ENCODE data around the gene C1QTNF6. TPM values are rescaled to one million over a fixed set of nuclear protein-coding genes. Genes with fewer than 3 reads are reported as not detected.

The C1QTNF6 gene
- total and polyA plus RNA-seq, 10 of the 15 experiments (the other 5 are each of a cell fraction or from before 2014, with no cell fraction given), result 0.16 to 4.1 (median 1.3) TPM

- in situ Hi-C loops (cut with MboI), result no loop called here
- no peak overlapping the region for H3K4me2 ChIP-seq (ENCODE audit: control insufficient read depth, insufficient read depth)
- ChIA-PET CTCF (interaction anchor here (0.7 to 5.7 kb wide), 25 partner anchors 13 to 415 kb away, joined by 3 to 111 read pairs (median 6); partner anchors contain the start of genes CSF2RB and IL2RB), SMC1A (ENCODE audit: uncharacterized antibody, unreplicated experiment) (interaction anchor here (0.7 to 6.9 kb wide), 22 partner anchors 9 to 154 kb away, joined by 3 to 84 read pairs (median 5); partner anchors contain the start of genes C1QTNF6, IL2RB and RAC2), POLR2A (interaction anchor here (0.9 to 1.2 kb wide), 3 partner anchors 33 to 48 kb away, joined by 3 to 6 read pairs (median 5); partner anchors contain the start of genes IL2RB and RAC2), RAD21 (ENCODE audit: unreplicated experiment) (interaction anchor here (1.0 to 7.1 kb wide), 18 partner anchors 21 to 210 kb away, joined by 3 to 104 read pairs (median 7); partner anchors contain the start of genes IL2RB, MPST, RAC2 and TST)
- no peaks in the 10 kb centered on the region for H3K36me3 ChIP-seq (ENCODE audit: control insufficient read depth in 2 of 2, insufficient read depth in 2 of 2, low read length in 1 of 2)
- no peaks in the 10 kb centered on the region; the same call in 2 of the 3 replicates for H3K9me3 ChIP-seq (replicated peaks; ENCODE audit: control insufficient read depth, insufficient read depth, low read length)
- BruUV-seq (replicated peaks), result no TSS peak
- no peak overlapping the region for H3K4me3 ChIP-seq
- DNase-seq (ENCODE audit: low read depth, low spot score), result no peak
- no peaks in the 10 kb centered on the region for H4K20me1 ChIP-seq (ENCODE audit: control insufficient read depth, insufficient read depth)
- 85% methylated on average over 12 of the region's 14 CpGs for WGBS (ENCODE audit: insufficient coverage, insufficient replicate concordance, low lambda C conversion rate, missing lambda C conversion rate)
- no peaks in the 10 kb centered on the region for H3K27me3 ChIP-seq (replicated peaks in 1 of 2; ENCODE audit: control insufficient read depth in 2 of 2, insufficient read depth in 2 of 2, low read length in 1 of 2)
- no peak overlapping the region for H2AFZ ChIP-seq (ENCODE audit: control insufficient read depth, low read depth, low read length)
- FAIRE-seq, result no peak
- peaks cover 5% of the 10 kb centered on the region for H3K79me2 ChIP-seq (ENCODE audit: control insufficient read depth, insufficient read depth, low read length)
- no peak for ATAC-seq
- H3K4me1 ChIP-seq (ENCODE audit: control insufficient read depth, insufficient read depth, low read length), result peaks cover 39% of the 10 kb centered on the region
- intact Hi-C loops (cut with micrococcal nuclease; ENCODE audit: unreplicated experiment), result loop anchor here (10.0 kb wide), 2 partner anchors 52 to 412 kb away; partner anchors contain the start of gene IL2RB
- no peak overlapping the region for H3K9ac ChIP-seq (ENCODE audit: control insufficient read depth, insufficient read depth, low read length)
- H3K27ac ChIP-seq (ENCODE audit: control insufficient read depth, insufficient read depth), result no peak overlapping the region
- TF ChIP-seq CHD1 (IDR thresholded peaks at IDR 0.05; ENCODE audit: low read depth, low read length), result no peak
- no peak for TF ChIP-seq DPF2 (IDR thresholded peaks at IDR 0.05)
- TF ChIP-seq RBBP5 (conservative IDR thresholded peaks at IDR 0.05), result no peak
- no peak for TF ChIP-seq CHD2 (IDR thresholded peaks at IDR 0.05; ENCODE audit: borderline replicate concordance, low read depth, low read length)
- TF ChIP-seq ZBTB33 (IDR thresholded peaks at IDR 0.05), result no peak
- TF ChIP-seq EZH2 (IDR thresholded peaks at IDR 0.05; ENCODE audit: borderline replicate concordance, control insufficient read depth, low read depth, low read length), result no peak
- TF ChIP-seq REST (IDR thresholded peaks at IDR 0.05; ENCODE audit: low read depth, low read length), result no peak
- no peak for TF ChIP-seq E2F8 (IDR thresholded peaks at IDR 0.05; ENCODE audit: low read depth, partially characterized antibody)
- TF ChIP-seq IKZF1 (conservative IDR thresholded peaks at IDR 0.05), result no peak
- TF ChIP-seq MAX (IDR thresholded peaks at IDR 0.05; ENCODE audit: low read depth, low read length), result no peak
- no peak for TF ChIP-seq IRF5 (IDR thresholded peaks at IDR 0.05; ENCODE audit: borderline replicate concordance)
These were observed 8.7 kb upstream of the C1QTNF6 start for GRCh38 chr22:37196539-37197450.

Measured in GM12878 (cell line).